H1 (cell line): ENCODE results near the gene STIM1. TPM values are rescaled to one million over a fixed set of nuclear protein-coding genes. Genes with fewer than 3 reads are reported as not detected.

ENCODE experiments used
- CTCF ChIA-PET: fragments of 300-600 bp; sonication (Branson Sonifier 250); formaldehyde crosslinking; loops from one replicate; lab custom pipeline; 2021; ENCODE audit not compliant: partially characterized antibody; lab: Charles Lee
- POLR2A ChIA-PET: fragments of 300-600 bp; sonication (Branson Sonifier 250); formaldehyde crosslinking; loops from one replicate; lab custom pipeline; 2021; ENCODE audit warnings: inconsistent platforms; ENCODE audit not compliant: partially characterized antibody; lab: Charles Lee
- DNase-seq, 2 experiments: peaks; one replicate each; pipeline versions ENCODE4 v3.0.0 to v3.0.0-alpha.2; 2010 to 2022; ENCODE audit warnings: low spot score in 2 of 2, low read depth in 1 of 2, mixed read lengths in 1 of 2
- FAIRE-seq: peaks from 2 replicates; lab custom pipeline; 2011; peaks lifted over from hg19 to GRCh38; lab: Jason Lieb, UNC
- H2AFZ ChIP-seq: 2 replicates; pipeline ENCODE4 v1.8.1; 2012; ENCODE audit warnings: low read length, inconsistent platforms
- H2AK5ac ChIP-seq: 2 replicates; pipeline ENCODE4 v1.6.1; 2013; ENCODE audit warnings: low read depth, low read length
- H2BK120ac ChIP-seq: replicated peaks from 2 replicates; pipeline ENCODE3; 2013; ENCODE audit warnings: low read depth, low read length, inconsistent platforms
- H2BK12ac ChIP-seq: 2 replicates; pipeline ENCODE4 v1.6.1; 2013; ENCODE audit warnings: low read depth, low read length
- H2BK15ac ChIP-seq: 2 replicates; pipeline ENCODE4 v1.6.1; 2013; ENCODE audit warnings: low read length
- H2BK20ac ChIP-seq: 2 replicates; pipeline ENCODE4 v1.6.1; 2013; ENCODE audit warnings: low read length
- H2BK5ac ChIP-seq: 2 replicates; pipeline ENCODE4 v1.6.1; 2013; ENCODE audit warnings: low read depth, low read length
- H3K14ac ChIP-seq: 2 replicates; pipeline ENCODE4 v1.6.1; 2013; ENCODE audit warnings: inconsistent platforms; ENCODE audit not compliant: insufficient read length
- H3K18ac ChIP-seq: 2 replicates; pipeline ENCODE4 v1.6.1; 2013; ENCODE audit warnings: low read length; ENCODE audit errors: extremely low read depth
- H3K23ac ChIP-seq: 2 replicates; pipeline ENCODE4 v1.6.1; 2013; ENCODE audit warnings: inconsistent platforms; ENCODE audit not compliant: insufficient read length
- H3K23me2 ChIP-seq: 2 replicates; pipeline ENCODE4 v1.6.1; 2013; ENCODE audit warnings: low read depth, low read length
- H3K27ac ChIP-seq: 2 replicates; pipeline ENCODE4 v1.6.1; 2011; ENCODE audit warnings: low read depth, low read length, inconsistent platforms
- H3K27me3 ChIP-seq, 4 experiments: replicated peaks in 1 of 4; 1 replicate in 1 of 4; 2 replicates in 3 of 4; pipeline versions ENCODE4 v1.6.1 to v1.8.1; 2011 to 2013; ENCODE audit warnings: low read length in 3 of 4, mild to moderate bottlenecking in 3 of 4, inconsistent platforms in 2 of 4, mixed read lengths in 2 of 4, moderate library complexity in 1 of 4; ENCODE audit not compliant: control insufficient read depth in 3 of 4, insufficient read depth in 3 of 4; ENCODE audit errors: extremely low read depth in 1 of 4
- H3K36me3 ChIP-seq, 4 experiments: 2 replicates each; pipeline versions ENCODE4 v1.6.1 to v1.8.1; 2011 to 2013; ENCODE audit warnings: mild to moderate bottlenecking in 4 of 4, low read length in 3 of 4, moderate library complexity in 2 of 4, control low read depth in 1 of 4, inconsistent platforms in 1 of 4; ENCODE audit not compliant: insufficient read depth in 4 of 4, control insufficient read depth in 2 of 4
- H3K4ac ChIP-seq: replicated peaks from 2 replicates; pipeline ENCODE3; 2013; ENCODE audit warnings: low read length, low read depth, mixed read lengths, inconsistent platforms; ENCODE audit not compliant: insufficient read length
- H3K4me1 ChIP-seq, 4 experiments: replicated peaks in 1 of 4; 1 replicate in 1 of 4; 2 replicates in 3 of 4; pipeline versions ENCODE4 v1.6.1 to v1.8.1; 2011 to 2013; ENCODE audit warnings: low read length in 3 of 4, inconsistent platforms in 2 of 4, mixed read lengths in 1 of 4; ENCODE audit not compliant: insufficient read depth in 4 of 4, control insufficient read depth in 3 of 4
- H3K4me2 ChIP-seq, 2 experiments: 2 replicates each; pipeline versions ENCODE4 v1.6.1 to v1.8.1; 2011 to 2013; ENCODE audit warnings: low read depth in 2 of 2, low read length in 2 of 2, control low read depth in 1 of 2, inconsistent platforms in 1 of 2, mild to moderate bottlenecking in 1 of 2; ENCODE audit not compliant: insufficient read depth in 1 of 2
- H3K4me3 ChIP-seq, 4 experiments: fragments of 200-600, 300-600 bp in 1 of 4; sonication (generic), shearing (Covaris generic), sonication (Bioruptor Twin) in 1 of 4; 2 replicates each; pipeline versions ENCODE4 v1.5.1 to v1.8.1; 2011 to 2016; ENCODE audit warnings: low read length in 4 of 4, low read depth in 3 of 4, control low read depth in 2 of 4, inconsistent platforms in 2 of 4, mild to moderate bottlenecking in 2 of 4, mixed read lengths in 1 of 4, moderate library complexity in 1 of 4; ENCODE audit not compliant: insufficient read depth in 2 of 4; ENCODE audit errors: extremely low read depth in 1 of 4
- H3K56ac ChIP-seq: replicated peaks from 2 replicates; pipeline ENCODE3; 2013; ENCODE audit warnings: low read depth, mild to moderate bottlenecking, mixed read lengths, low read length, inconsistent platforms; ENCODE audit not compliant: insufficient read length
- H3K79me1 ChIP-seq: 2 replicates; pipeline ENCODE4 v1.6.1; 2013; ENCODE audit warnings: low read depth, low read length, control low read depth
- H3K79me2 ChIP-seq, 2 experiments: 2 replicates each; pipeline versions ENCODE4 v1.6.1 to v1.8.1; 2012 to 2013; ENCODE audit warnings: low read length in 2 of 2, mild to moderate bottlenecking in 2 of 2, inconsistent platforms in 1 of 2; ENCODE audit not compliant: insufficient read depth in 2 of 2, control insufficient read depth in 1 of 2
- H3K9ac ChIP-seq, 4 experiments: replicated peaks in 1 of 4; 1 replicate in 1 of 4; 2 replicates in 3 of 4; pipeline versions ENCODE4 v1.6.1 to v1.8.1; 2011 to 2013; ENCODE audit warnings: low read depth in 3 of 4, low read length in 3 of 4, control low read depth in 2 of 4, mild to moderate bottlenecking in 2 of 4, moderate library complexity in 2 of 4, inconsistent platforms in 1 of 4; ENCODE audit errors: extremely low read depth in 1 of 4
- H3K9me3 ChIP-seq, 2 experiments: 2 replicates each; pipeline versions ENCODE4 v1.6.1 to v1.8.1; 2012 to 2013; ENCODE audit warnings: mild to moderate bottlenecking in 2 of 2, moderate library complexity in 2 of 2, control low read depth in 1 of 2, inconsistent platforms in 1 of 2, low read depth in 1 of 2, low read length in 1 of 2, mixed read lengths in 1 of 2; ENCODE audit not compliant: insufficient read depth in 2 of 2
- H4K20me1 ChIP-seq, 2 experiments: replicated peaks in 1 of 2; 2 replicates each; pipeline versions ENCODE3 to v1.8.1; 2011 to 2013; ENCODE audit warnings: inconsistent platforms in 2 of 2, low read length in 2 of 2, mild to moderate bottlenecking in 1 of 2; ENCODE audit not compliant: insufficient read depth in 2 of 2, control insufficient read depth in 1 of 2
- H4K5ac ChIP-seq: 2 replicates; pipeline ENCODE4 v1.6.1; 2013; ENCODE audit warnings: low read length, low read depth, mixed read lengths, inconsistent platforms; ENCODE audit not compliant: insufficient read length
- H4K8ac ChIP-seq: 2 replicates; pipeline ENCODE4 v1.8.0; 2013; ENCODE audit warnings: mild to moderate bottlenecking, moderate library complexity, low read length, inconsistent platforms; ENCODE audit not compliant: insufficient read depth; ENCODE audit errors: extremely low read depth
- H4K91ac ChIP-seq: replicated peaks from 2 replicates; pipeline ENCODE3; 2013; ENCODE audit warnings: low read length, mixed read lengths, inconsistent platforms; ENCODE audit not compliant: insufficient read length
- SRF ChIP-seq: IDR thresholded peaks from 2 replicates; pipeline ENCODE4 v1.6.1; 2011; ENCODE audit warnings: mild to moderate bottlenecking, low read depth, low read length, moderate library complexity
- SUZ12 ChIP-seq: fragments of 200-600 bp; sonication (generic); IDR thresholded peaks from 2 replicates; pipeline ENCODE4 v1.6.1; 2012; ENCODE audit warnings: mild to moderate bottlenecking, inconsistent platforms, low read length, moderate library complexity, mixed read lengths
- TAF1 ChIP-seq: IDR thresholded peaks from 2 replicates; pipeline ENCODE4 v1.6.1; 2011; ENCODE audit warnings: mild to moderate bottlenecking, low read depth, low read length
- WGBS, 2 experiments: shearing (Covaris generic) in 1 of 2; methylation state at CpG; one replicate each; pipeline versions ENCODE4 v1.1.6 to v1.1.7; 2013 to 2015; ENCODE audit warnings: low lambda C conversion rate in 2 of 2, mixed read lengths in 2 of 2, inconsistent platforms in 1 of 2, low coverage in 1 of 2, missing lambda C conversion rate in 1 of 2; ENCODE audit not compliant: insufficient replicate concordance in 2 of 2, insufficient coverage in 1 of 2, insufficient read length in 1 of 2; ENCODE audit errors: extremely low coverage in 1 of 2, missing lambda C conversion rate in 1 of 2; 5-methylcytosine and 5-hydroxymethylcytosine counted together
- polyA plus RNA-seq, 7 experiments: library from polyadenylated mRNA; depleted of rRNA in 3 of 7; stranded (reverse) in 5 of 7; unstranded in 2 of 7; fragments of >200 nt in 5 of 7; fragments of 200-250 nt in 2 of 7; gene quantifications; 1 replicate in 5 of 7; 2 replicates in 1 of 7; 4 replicates in 1 of 7; pipeline versions ENCODE4 v1.2.1 to v1.2.3, GENCODE V29; 2011 to 2013; ENCODE audit warnings: missing spikeins in 2 of 7, mixed read lengths in 2 of 7
- total RNA-seq: library from RNA; stranded (reverse); fragmentation: NEBNext Ultra II Directional; extraction: Animal tissue kit (Norgen Biotek cat#: 25700); gene quantifications from 2 replicates; pipeline ENCODE4 v1.2.1, GENCODE V29; 2021

The STIM1 gene
- total and polyA plus RNA-seq, 2 of the 8 experiments (the other 6 are each of a cell fraction or from before 2014, with no cell fraction given) = 11.1 to 12.2 TPM

GRCh38 chr11:3964935-3965604 is 109.6 kb downstream of the STIM1 start:
- Histone ChIP-seq H4K5ac (no peak overlapping the region), H3K23me2 (no peaks in the 10 kb centered on the region)
- no peak for FAIRE-seq
- TF ChIP-seq SRF (no peak), TAF1 (no peak), SUZ12 (no peak)

More at GRCh38 chr11:3964935-3965604, 109.6 kb downstream of the STIM1 start:
- CTCF ChIA-PET = interaction anchor here (0.7 to 0.9 kb wide), 3 partner anchors 22 to 110 kb away, joined by 3 read pairs; no protein-coding TSS in a partner anchor
- Histone ChIP-seq H3K9ac (no peak overlapping the region), H3K9me3 (no peaks in the 10 kb centered on the region), H3K56ac (no peak overlapping the region), H3K36me3 (no peaks in the 10 kb centered on the region), H2BK15ac (no peak overlapping the region), H2BK120ac (no peak overlapping the region), H3K27ac (no peak overlapping the region), H3K18ac (no peak overlapping the region), H3K4me2 (no peak overlapping the region), H3K27me3 (no peaks in the 10 kb centered on the region), H2BK20ac (no peak overlapping the region), H2AFZ (no peak overlapping the region), H3K79me1 (no peaks in the 10 kb centered on the region), H4K8ac (no peak overlapping the region), H2BK5ac (no peak overlapping the region), H4K20me1 (peaks cover 0 to 2% of the 10 kb centered on the region in 2 experiments), H3K79me2 (no peaks in the 10 kb centered on the region), H3K4me1 (no peaks in the 10 kb centered on the region), H3K23ac (no peak overlapping the region), H3K4ac (no peak overlapping the region), H3K14ac (no peak overlapping the region), H4K91ac (no peak overlapping the region), H2BK12ac (no peak overlapping the region), H2AK5ac (no peak overlapping the region), H3K4me3 (no peak overlapping the region)
- 96% methylated on average over 1 of the region's 1 CpG; no CpG with 5 or more reads in 1 of the 2 experiments for WGBS, 2 experiments
- POLR2A ChIA-PET = no interaction called here
- DNase-seq = no peak
